HepG2 (cell line): Measurements from ENCODE around the gene CMIP. TPM values are rescaled to one million over a fixed set of nuclear protein-coding genes. Genes with fewer than 3 reads are reported as not detected.

Source experiments
- ATF4 ChIP-seq, 2 experiments: fragments of 450-650 bp in 1 of 2; sonication (generic) in 1 of 2; formaldehyde crosslinking; IDR thresholded peaks; 2 replicates each; pipeline versions ENCODE4 v1.5.0 to v1.8.0; 2020 to 2022; ENCODE audit warnings: mild to moderate bottlenecking in 1 of 2, missing genetic modification reagents in 1 of 2
- BHLHE40 ChIP-seq: IDR thresholded peaks from 2 replicates; pipeline ENCODE4 v1.6.1; 2011; ENCODE audit warnings: low read length, improper control_type of control experiment
- DMTF1 ChIP-seq: sonication (generic); formaldehyde crosslinking; IDR thresholded peaks from 2 replicates; pipeline ENCODE4 v1.4.0; 2020; ENCODE audit warnings: mild to moderate bottlenecking, missing genetic modification reagents
- GATAD2A ChIP-seq: IDR thresholded peaks from 2 replicates; pipeline ENCODE4 v1.6.1; 2016
- HMGA1 ChIP-seq: sonication (generic); formaldehyde crosslinking; conservative IDR thresholded peaks from 2 replicates; pipeline ENCODE4 v1.4.0; 2020; ENCODE audit warnings: missing genetic modification reagents
- KMT2A ChIP-seq: sonication (generic); formaldehyde crosslinking; IDR thresholded peaks from 2 replicates; pipeline ENCODE4 v1.4.0; 2020; ENCODE audit warnings: missing genetic modification reagents
- REL ChIP-seq: sonication (generic); formaldehyde crosslinking; conservative IDR thresholded peaks from 2 replicates; pipeline ENCODE4 v1.8.0; 2022; ENCODE audit warnings: mild to moderate bottlenecking, missing genetic modification reagents, moderate library complexity
- SAP130 ChIP-seq: IDR thresholded peaks from 2 replicates; pipeline ENCODE4 v1.6.1; 2016; ENCODE audit warnings: low read depth
- SIX1 ChIP-seq: sonication (generic); formaldehyde crosslinking; IDR thresholded peaks from 2 replicates; pipeline ENCODE4 v1.4.0; 2020; ENCODE audit warnings: missing genetic modification reagents, borderline replicate concordance
- TRIM24 ChIP-seq: sonication (generic); formaldehyde crosslinking; IDR thresholded peaks from 2 replicates; pipeline ENCODE4 v1.8.0; 2022; ENCODE audit warnings: mild to moderate bottlenecking, missing genetic modification reagents
- ZMYM2 ChIP-seq: sonication (generic); formaldehyde crosslinking; IDR thresholded peaks from 2 replicates; pipeline ENCODE4 v1.8.0; 2022; ENCODE audit warnings: mild to moderate bottlenecking, missing genetic modification reagents
- ZNF333 ChIP-seq: sonication (generic); formaldehyde crosslinking; IDR thresholded peaks from 2 replicates; pipeline ENCODE4 v1.4.0; 2020; ENCODE audit warnings: mild to moderate bottlenecking, missing genetic modification reagents, borderline replicate concordance
- ZNF446 ChIP-seq: sonication (generic); formaldehyde crosslinking; IDR thresholded peaks from 2 replicates; pipeline ENCODE4 v1.5.0; 2020; ENCODE audit warnings: mild to moderate bottlenecking, missing genetic modification reagents
- polyA plus RNA-seq, 8 experiments: library from polyadenylated mRNA; depleted of rRNA in 3 of 8; stranded (reverse) in 7 of 8; unstranded in 1 of 8; fragments of >200 nt; fragmentation: Illumina TruSeq in 4 of 8; extraction: Trizol in 4 of 8; gene quantifications; 2 replicates each; pipeline versions ENCODE4 v1.2.1 to v1.2.3, GENCODE V29; 2011 to 2016; ENCODE audit warnings: low read depth in 4 of 8, missing spikeins in 1 of 8, mixed read lengths in 1 of 8; ENCODE audit not compliant: insufficient read depth in 1 of 8
- total RNA-seq, 5 experiments: library from RNA; depleted of rRNA; stranded (reverse); fragments of >200 nt; fragmentation: Illumina TruSeq; extraction: Trizol; gene quantifications; 2 replicates each; pipeline ENCODE4 v1.2.3, GENCODE V29; 2016; ENCODE audit warnings: low read depth in 1 of 5
- TF ChIP-seq, protein P1 (sequence below): sonication (generic); formaldehyde crosslinking; IDR thresholded peaks from 2 replicates; pipeline ENCODE4 v1.5.1; 2020; ENCODE audit warnings: missing genetic modification reagents, mild to moderate bottlenecking, borderline replicate concordance
- TF ChIP-seq, protein P2 (sequence below): sonication (generic); formaldehyde crosslinking; IDR thresholded peaks from 2 replicates; pipeline ENCODE4 v1.8.1; 2023; ENCODE audit warnings: mild to moderate bottlenecking, missing genetic modification reagents
- TF ChIP-seq, protein P3 (sequence below): sonication (generic); formaldehyde crosslinking; IDR thresholded peaks from 2 replicates; pipeline ENCODE4 v1.8.0; 2022; ENCODE audit warnings: mild to moderate bottlenecking, missing genetic modification reagents, moderate library complexity
- TF ChIP-seq, protein P4 (sequence below): conservative IDR thresholded peaks from 2 replicates; pipeline ENCODE4 v1.6.1; 2018; ENCODE audit warnings: missing genetic modification reagents
- TF ChIP-seq, protein P5 (sequence below): sonication (generic); formaldehyde crosslinking; IDR thresholded peaks from 2 replicates; pipeline ENCODE4 v1.5.1; 2020; ENCODE audit warnings: mild to moderate bottlenecking, moderate library complexity, missing genetic modification reagents

The CMIP gene
- total and polyA plus RNA-seq, 2 of the 13 experiments (the other 11 are each of a cell fraction or from before 2014, with no cell fraction given), result 10.9 to 18.1 TPM

DNA sequence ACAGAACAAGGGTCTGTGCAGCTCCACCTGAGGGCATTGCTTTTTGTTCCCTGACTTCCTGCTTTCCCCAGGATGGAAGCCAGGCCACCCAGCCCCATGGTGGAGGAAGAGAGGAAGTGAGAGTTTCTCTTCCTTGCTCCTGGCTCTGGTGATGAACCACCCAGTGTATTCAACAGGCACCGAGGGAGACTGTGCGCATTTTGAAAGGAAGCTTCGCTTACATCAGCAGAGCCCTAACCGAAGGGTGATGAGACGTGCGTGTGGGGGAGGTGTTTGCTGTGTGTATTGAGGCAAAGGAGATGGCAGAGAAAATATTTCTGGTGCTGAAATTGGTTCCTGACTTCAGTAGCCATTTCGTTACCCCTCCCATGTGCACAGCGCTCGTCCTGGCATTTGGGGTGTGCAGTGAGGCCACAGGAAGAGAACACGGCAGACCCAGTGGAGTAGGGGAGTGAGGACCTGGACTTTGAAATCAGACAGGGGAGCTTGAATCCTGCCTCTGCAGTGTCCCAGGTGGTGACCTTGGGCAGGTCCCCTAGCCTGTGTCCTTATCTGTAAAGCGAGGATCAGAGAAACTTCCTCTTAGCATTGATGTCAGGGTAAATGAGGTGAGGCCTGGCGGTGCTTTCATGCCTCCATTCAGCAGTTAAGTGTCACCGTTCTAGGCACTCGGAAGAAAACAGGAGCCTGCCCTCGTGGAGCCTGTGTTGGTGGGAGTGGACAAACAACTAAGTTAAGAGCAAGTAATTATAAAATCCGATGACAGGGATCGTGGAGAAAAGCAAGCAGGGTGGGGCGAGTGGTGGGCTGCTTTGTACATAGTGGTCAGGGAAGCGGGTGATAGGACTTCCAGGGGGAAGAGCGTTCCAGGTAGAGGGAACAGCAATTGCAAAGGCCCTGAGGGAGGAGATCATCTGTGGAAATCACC, 7.4 kb downstream of the CMIP start (continued):
- peak in 1 of 2 experiments; percentile 84; a peak in 2 of 4 replicates for TF ChIP-seq ATF4 (CRISPR knock-in tag; IDR thresholded peaks at IDR 0.05)
- TF ChIP-seq BHLHE40, result peak; percentile 11; the same call in 1 of the 2 replicates
- TF ChIP-seq TRIM24 (CRISPR knock-in tag), result no peak
- peak; percentile 93 for TF ChIP-seq KMT2A
- TF ChIP-seq, protein P1, sequence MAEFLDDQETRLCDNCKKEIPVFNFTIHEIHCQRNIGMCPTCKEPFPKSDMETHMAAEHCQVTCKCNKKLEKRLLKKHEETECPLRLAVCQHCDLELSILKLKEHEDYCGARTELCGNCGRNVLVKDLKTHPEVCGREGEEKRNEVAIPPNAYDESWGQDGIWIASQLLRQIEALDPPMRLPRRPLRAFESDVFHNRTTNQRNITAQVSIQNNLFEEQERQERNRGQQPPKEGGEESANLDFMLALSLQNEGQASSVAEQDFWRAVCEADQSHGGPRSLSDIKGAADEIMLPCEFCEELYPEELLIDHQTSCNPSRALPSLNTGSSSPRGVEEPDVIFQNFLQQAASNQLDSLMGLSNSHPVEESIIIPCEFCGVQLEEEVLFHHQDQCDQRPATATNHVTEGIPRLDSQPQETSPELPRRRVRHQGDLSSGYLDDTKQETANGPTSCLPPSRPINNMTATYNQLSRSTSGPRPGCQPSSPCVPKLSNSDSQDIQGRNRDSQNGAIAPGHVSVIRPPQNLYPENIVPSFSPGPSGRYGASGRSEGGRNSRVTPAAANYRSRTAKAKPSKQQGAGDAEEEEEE (CRISPR knock-in tag), result peak; percentile 81; the same call in 1 of the 2 replicates
- TF ChIP-seq, protein P2, sequence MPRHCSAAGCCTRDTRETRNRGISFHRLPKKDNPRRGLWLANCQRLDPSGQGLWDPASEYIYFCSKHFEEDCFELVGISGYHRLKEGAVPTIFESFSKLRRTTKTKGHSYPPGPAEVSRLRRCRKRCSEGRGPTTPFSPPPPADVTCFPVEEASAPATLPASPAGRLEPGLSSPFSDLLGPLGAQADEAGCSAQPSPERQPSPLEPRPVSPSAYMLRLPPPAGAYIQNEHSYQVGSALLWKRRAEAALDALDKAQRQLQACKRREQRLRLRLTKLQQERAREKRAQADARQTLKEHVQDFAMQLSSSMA (CRISPR knock-in tag), result peak; percentile 82
- TF ChIP-seq GATAD2A (CRISPR knock-in tag), result peak; percentile 99
- TF ChIP-seq, protein P3, sequence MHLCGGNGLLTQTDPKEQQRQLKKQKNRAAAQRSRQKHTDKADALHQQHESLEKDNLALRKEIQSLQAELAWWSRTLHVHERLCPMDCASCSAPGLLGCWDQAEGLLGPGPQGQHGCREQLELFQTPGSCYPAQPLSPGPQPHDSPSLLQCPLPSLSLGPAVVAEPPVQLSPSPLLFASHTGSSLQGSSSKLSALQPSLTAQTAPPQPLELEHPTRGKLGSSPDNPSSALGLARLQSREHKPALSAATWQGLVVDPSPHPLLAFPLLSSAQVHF (CRISPR knock-in tag), result no peak
- peak; percentile 84 for TF ChIP-seq SIX1
- no peak for TF ChIP-seq ZNF446
- peak; percentile 99 for TF ChIP-seq SAP130 (CRISPR knock-in tag)
- TF ChIP-seq, protein P4, sequence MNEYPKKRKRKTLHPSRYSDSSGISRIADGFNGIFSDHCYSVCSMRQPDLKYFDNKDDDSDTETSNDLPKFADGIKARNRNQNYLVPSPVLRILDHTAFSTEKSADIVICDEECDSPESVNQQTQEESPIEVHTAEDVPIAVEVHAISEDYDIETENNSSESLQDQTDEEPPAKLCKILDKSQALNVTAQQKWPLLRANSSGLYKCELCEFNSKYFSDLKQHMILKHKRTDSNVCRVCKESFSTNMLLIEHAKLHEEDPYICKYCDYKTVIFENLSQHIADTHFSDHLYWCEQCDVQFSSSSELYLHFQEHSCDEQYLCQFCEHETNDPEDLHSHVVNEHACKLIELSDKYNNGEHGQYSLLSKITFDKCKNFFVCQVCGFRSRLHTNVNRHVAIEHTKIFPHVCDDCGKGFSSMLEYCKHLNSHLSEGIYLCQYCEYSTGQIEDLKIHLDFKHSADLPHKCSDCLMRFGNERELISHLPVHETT, result no peak; the same call in 1 of the 2 replicates
- TF ChIP-seq DMTF1, result no peak
- peak; percentile 77 for TF ChIP-seq ZMYM2 (CRISPR knock-in tag)
- TF ChIP-seq REL, result peak; percentile 73; the same call in 1 of the 2 replicates
- TF ChIP-seq HMGA1 (CRISPR knock-in tag), result no peak
- TF ChIP-seq ZNF333 (CRISPR knock-in tag), result peak; percentile 84; the same call in 1 of the 2 replicates
- TF ChIP-seq, protein P5, sequence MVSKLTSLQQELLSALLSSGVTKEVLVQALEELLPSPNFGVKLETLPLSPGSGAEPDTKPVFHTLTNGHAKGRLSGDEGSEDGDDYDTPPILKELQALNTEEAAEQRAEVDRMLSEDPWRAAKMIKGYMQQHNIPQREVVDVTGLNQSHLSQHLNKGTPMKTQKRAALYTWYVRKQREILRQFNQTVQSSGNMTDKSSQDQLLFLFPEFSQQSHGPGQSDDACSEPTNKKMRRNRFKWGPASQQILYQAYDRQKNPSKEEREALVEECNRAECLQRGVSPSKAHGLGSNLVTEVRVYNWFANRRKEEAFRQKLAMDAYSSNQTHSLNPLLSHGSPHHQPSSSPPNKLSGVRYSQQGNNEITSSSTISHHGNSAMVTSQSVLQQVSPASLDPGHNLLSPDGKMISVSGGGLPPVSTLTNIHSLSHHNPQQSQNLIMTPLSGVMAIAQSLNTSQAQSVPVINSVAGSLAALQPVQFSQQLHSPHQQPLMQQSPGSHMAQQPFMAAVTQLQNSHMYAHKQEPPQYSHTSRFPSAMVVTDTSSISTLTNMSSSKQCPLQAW (CRISPR knock-in tag), result peak; percentile 93
